GM18867 (cell line): ENCODE data around the gene FAM219B.

Experiments
- ATAC-seq: cut with Tn5 transposase; IDR thresholded peaks from one replicate; pipeline ENCODE4 v1.9.1; 2021; ENCODE audit warnings: mild to moderate bottlenecking, moderate library complexity; ENCODE audit not compliant: unreplicated experiment

Gene FAM219B

GRCh38 chr15:74878273-74878672 lies 28.4 kb downstream of the FAM219B start:
- no peak for ATAC-seq

- ATAC-seq, result no peak
Observed at GRCh38 chr15:74873756-74874424, 32.8 kb downstream of the FAM219B start.

GRCh38 chr15:74873036-74873755 lies 33.5 kb downstream of the FAM219B start, which contains the start of gene SCAMP2:
Gene SCAMP2 (minus strand): TSS chr15:74873365. CDS start chr15:74873255, 110 bp downstream.
- ATAC-seq, result peak; percentile 74

- no peak for ATAC-seq
Observed at GRCh38 chr15:74872702-74873035, 34.0 kb downstream of the FAM219B start.

GRCh38 chr15:74870436-74871215 lies 36.0 kb downstream of the FAM219B start:
- no peak for ATAC-seq

GRCh38 chr15:74869726-74870407 lies 36.8 kb downstream of the FAM219B start:
- peak; percentile 42 for ATAC-seq

- ATAC-seq, result no peak
Observed at GRCh38 chr15:74869372-74869725, 37.3 kb downstream of the FAM219B start.

GRCh38 chr15:74868059-74868458 lies 38.6 kb downstream of the FAM219B start:
- ATAC-seq, result no peak

GRCh38 chr15:74867466-74868038 lies 39.1 kb downstream of the FAM219B start:
- no peak for ATAC-seq

- ATAC-seq, result no peak
Observed at GRCh38 chr15:74866090-74866489, 40.6 kb downstream of the FAM219B start.

- no peak for ATAC-seq
Observed at GRCh38 chr15:74865316-74865715, 41.3 kb downstream of the FAM219B start.

GRCh38 chr15:74864296-74864695 lies 42.4 kb downstream of the FAM219B start:
- ATAC-seq, result no peak

GRCh38 chr15:74863239-74864056 lies 43.2 kb downstream of the FAM219B start:
- no peak for ATAC-seq

GRCh38 chr15:74858369-74858740 lies 48.3 kb downstream of the FAM219B start:
- ATAC-seq, result no peak

GRCh38 chr15:74857671-74858368 lies 48.8 kb downstream of the FAM219B start:
- peak; percentile 35 for ATAC-seq

GRCh38 chr15:74857082-74857655 lies 49.5 kb downstream of the FAM219B start:
- peak; percentile 72 for ATAC-seq

GRCh38 chr15:74856537-74856936 lies 50.1 kb downstream of the FAM219B start:
- ATAC-seq, result no peak

GRCh38 chr15:74855857-74856256 lies 50.8 kb downstream of the FAM219B start:
- no peak for ATAC-seq

GRCh38 chr15:74854453-74855022 lies 52.1 kb downstream of the FAM219B start:
- ATAC-seq, result no peak
